SK-N-SH (cell line): Measurements from ENCODE around the gene ERH. TPM values are rescaled to one million over a fixed set of nuclear protein-coding genes. Genes with fewer than 3 reads are reported as not detected.

Experiments used
- CTCF ChIA-PET: fragments of 300-600, 350-600 bp; formaldehyde crosslinking; extraction: SDS; loops from one replicate; lab custom pipeline; 2021; lab: Yijun Ruan, JAX
- POLR2A ChIA-PET: fragments of 350-600 bp; sonication (Branson Sonifier 250); formaldehyde crosslinking; extraction: SDS; loops from one replicate; lab custom pipeline; 2020; ENCODE audit warnings: antibody characterized with exemption, inconsistent platforms; lab: Yijun Ruan, JAX
- DNase-seq: peaks from one replicate; pipeline ENCODE4 v3.0.0; 2012
- H2AFZ ChIP-seq: fragments of 200-600 bp; sonication (generic); 2 replicates; pipeline ENCODE4 v1.8.1; 2016; ENCODE audit warnings: antibody characterized with exemption, mild to moderate bottlenecking, low read depth
- H3F3A ChIP-seq: fragments of 200-600 bp; sonication (generic); replicated peaks from 2 replicates; pipeline ENCODE3; 2016; ENCODE audit warnings: antibody characterized with exemption, mild to moderate bottlenecking; ENCODE audit not compliant: insufficient read depth
- H3K27ac ChIP-seq, 2 experiments: fragments of 200-500 bp in 1 of 2; fragments of 200-600 bp in 1 of 2; sonication (Bioruptor generic) in 1 of 2; sonication (generic), shearing (Covaris generic) in 1 of 2; 2 replicates each; pipeline versions ENCODE4 v1.5.1 to v1.6.1; 2014 to 2016; ENCODE audit warnings: low read depth in 2 of 2, inconsistent platforms in 1 of 2, low read length in 1 of 2, mild to moderate bottlenecking in 1 of 2, mixed read lengths in 1 of 2
- H3K27me3 ChIP-seq: fragments of 200-600 bp; sonication (generic), shearing (Covaris generic); 2 replicates; pipeline ENCODE4 v1.6.1; 2016; ENCODE audit warnings: mixed run types; ENCODE audit not compliant: insufficient read depth
- H3K36me3 ChIP-seq, 2 experiments: fragments of 200-500 bp in 1 of 2; fragments of 200-600 bp in 1 of 2; sonication (Bioruptor generic) in 1 of 2; sonication (generic) in 1 of 2; replicated peaks in 1 of 2; 2 replicates each; pipeline versions ENCODE3 to v1.5.1; 2014 to 2016; ENCODE audit warnings: low read length in 1 of 2, mild to moderate bottlenecking in 1 of 2; ENCODE audit not compliant: insufficient read depth in 2 of 2, control insufficient read depth in 1 of 2
- H3K4me1 ChIP-seq, 2 experiments: fragments of 200-500 bp in 1 of 2; fragments of 200-600 bp in 1 of 2; sonication (Bioruptor generic) in 1 of 2; sonication (generic), shearing (Covaris generic) in 1 of 2; 2 replicates each; pipeline versions ENCODE4 v1.5.1 to v1.6.1; 2014 to 2016; ENCODE audit warnings: low read depth in 1 of 2, low read length in 1 of 2, mixed run types in 1 of 2; ENCODE audit not compliant: insufficient read depth in 2 of 2, control insufficient read depth in 1 of 2
- H3K4me2 ChIP-seq: fragments of 200-600 bp; sonication (generic), shearing (Covaris generic); 2 replicates; pipeline ENCODE4 v1.6.1; 2017; ENCODE audit warnings: mixed run types
- H3K4me3 ChIP-seq, 2 experiments: fragments of 200-500 bp in 1 of 2; fragments of 200-600 bp in 1 of 2; sonication (Bioruptor generic) in 1 of 2; sonication (generic), shearing (Covaris generic) in 1 of 2; 2 replicates each; pipeline versions ENCODE4 v1.5.1 to v1.8.1; 2014 to 2016; ENCODE audit warnings: low read depth in 2 of 2, inconsistent platforms in 1 of 2, low read length in 1 of 2, mild to moderate bottlenecking in 1 of 2, mixed read lengths in 1 of 2, moderate library complexity in 1 of 2
- H3K79me2 ChIP-seq: fragments of 200-600 bp; sonication (generic); 2 replicates; pipeline ENCODE4 v1.8.1; 2017; ENCODE audit warnings: mild to moderate bottlenecking; ENCODE audit not compliant: insufficient read depth
- H3K9ac ChIP-seq: fragments of 200-600 bp; sonication (generic); 2 replicates; pipeline ENCODE4 v1.6.1; 2017; ENCODE audit warnings: mixed run types
- H3K9me2 ChIP-seq: fragments of 200-600 bp; sonication (generic); 2 replicates; pipeline ENCODE4 v1.6.1; 2017; ENCODE audit warnings: mixed run types
- H3K9me3 ChIP-seq: fragments of 200-600 bp; sonication (generic); 2 replicates; pipeline ENCODE4 v1.6.1; 2017; ENCODE audit warnings: mixed run types, mild to moderate bottlenecking, moderate library complexity
- H4K20me1 ChIP-seq: fragments of 200-600 bp; sonication (generic); 2 replicates; pipeline ENCODE4 v1.6.1; 2017; ENCODE audit warnings: mild to moderate bottlenecking, mixed run types; ENCODE audit not compliant: insufficient read depth
- CHD2 ChIP-seq: fragments of 150-350 bp; IDR thresholded peaks from 2 replicates; pipeline ENCODE4 v1.6.1; 2018; ENCODE audit warnings: low read length; ENCODE audit not compliant: partially characterized antibody
- ELF1 ChIP-seq: IDR thresholded peaks from 2 replicates; pipeline ENCODE4 v1.4.0; 2012
- EP300 ChIP-seq, 2 experiments: IDR thresholded peaks; 2 replicates each; pipeline versions ENCODE4 v1.4.0 to v1.6.1; 2012; ENCODE audit warnings: borderline replicate concordance in 1 of 2, low read depth in 1 of 2, low read length in 1 of 2
- EZH2phosphoT487 ChIP-seq: fragments of 200-600 bp; sonication (generic); IDR thresholded peaks from 2 replicates; pipeline ENCODE4 v1.6.1; 2017; ENCODE audit warnings: low read depth, mixed run types, mild to moderate bottlenecking, antibody characterized with exemption, moderate library complexity, borderline replicate concordance
- FOXJ3 ChIP-seq: sonication (generic); formaldehyde crosslinking; IDR thresholded peaks from 2 replicates; pipeline ENCODE4 v1.5.1; 2020; ENCODE audit warnings: mild to moderate bottlenecking, missing genetic modification reagents
- FOXM1 ChIP-seq: IDR thresholded peaks from 2 replicates; pipeline ENCODE4 v1.4.0; 2012; ENCODE audit warnings: low read depth, mild to moderate bottlenecking
- GATA2 ChIP-seq: sonication (generic); formaldehyde crosslinking; IDR thresholded peaks from 2 replicates; pipeline ENCODE4 v1.5.0; 2020; ENCODE audit warnings: mild to moderate bottlenecking, missing genetic modification reagents
- MXI1 ChIP-seq: IDR thresholded peaks from 2 replicates; pipeline ENCODE4 v1.6.1; 2012; ENCODE audit warnings: mild to moderate bottlenecking, low read depth, low read length, improper control_type of control experiment
- NFIC ChIP-seq: IDR thresholded peaks from 2 replicates; pipeline ENCODE4 v1.4.0; 2012; ENCODE audit warnings: borderline replicate concordance
- POLR2AphosphoS5 ChIP-seq: IDR thresholded peaks from 2 replicates; pipeline ENCODE4 v1.6.1; 2012; ENCODE audit warnings: low read depth, low read length
- RAD21 ChIP-seq: IDR thresholded peaks from 2 replicates; pipeline ENCODE4 v1.6.1; 2012; ENCODE audit warnings: mild to moderate bottlenecking, low read length
- RCOR1 ChIP-seq: fragments of 150-350 bp; IDR thresholded peaks from 2 replicates; pipeline ENCODE4 v1.6.1; 2017; ENCODE audit warnings: antibody characterized with exemption, low read length
- TCF12 ChIP-seq: IDR thresholded peaks from 2 replicates; pipeline ENCODE4 v1.4.0; 2012
- YY1 ChIP-seq: IDR thresholded peaks from 2 replicates; pipeline ENCODE4 v1.4.0; 2012; ENCODE audit warnings: low read depth, mild to moderate bottlenecking
- WGBS: methylation state at CpG from one replicate; pipeline ENCODE4 v1.1.6; 2017; ENCODE audit warnings: low lambda C conversion rate; 5-methylcytosine and 5-hydroxymethylcytosine counted together
- polyA plus RNA-seq, 3 experiments: library from polyadenylated mRNA; depleted of rRNA; stranded (reverse); fragments of >200 nt; gene quantifications; 2 replicates each; pipeline ENCODE4 v1.2.3, GENCODE V29; 2012
- TF ChIP-seq, protein P1 (sequence below): IDR thresholded peaks from 2 replicates; pipeline ENCODE4 v1.4.0; 2012; ENCODE audit warnings: low read depth, borderline replicate concordance
- TF ChIP-seq, protein P2 (sequence below): fragments of 150-350 bp; IDR thresholded peaks from 2 replicates; pipeline ENCODE4 v1.6.1; 2017; ENCODE audit warnings: antibody characterized with exemption, low read length, low read depth, borderline replicate concordance
- TF ChIP-seq, protein P3 (sequence below): IDR thresholded peaks from 2 replicates; pipeline ENCODE4; 2012
- TF ChIP-seq, protein P4 (sequence below): IDR thresholded peaks from 2 replicates; pipeline ENCODE4 v1.4.0; 2012; ENCODE audit warnings: low read depth

ERH gene
- polyA plus RNA-seq, 1 of the 3 experiments (the other 2 are of a cell fraction) = 186 TPM

DNA sequence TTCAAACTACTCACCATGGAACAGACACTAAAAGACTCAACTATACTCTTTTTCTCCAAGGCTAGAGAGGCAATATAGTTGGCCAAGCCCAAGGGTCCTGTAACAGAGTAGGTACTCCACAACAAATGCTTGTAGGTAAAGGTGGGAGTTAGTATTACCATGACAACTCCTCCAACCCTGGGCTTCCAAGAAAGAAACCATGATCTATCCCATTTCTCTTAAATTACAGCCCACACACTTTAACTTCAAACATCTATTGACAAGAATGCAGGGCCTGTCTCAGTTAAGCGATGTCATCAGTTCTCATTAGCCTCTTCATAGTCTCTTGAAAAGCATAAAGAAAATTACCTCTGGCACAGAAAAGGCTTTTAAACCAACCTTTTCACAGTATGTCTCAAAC is 25.0 kb downstream of the ERH start:
- Histone ChIP-seq H3K4me2 (no peak overlapping the region), H3K36me3 (peaks cover 23 to 30% of the 10 kb centered on the region in 2 experiments), H3K27me3 (no peaks in the 10 kb centered on the region), H4K20me1 (no peaks in the 10 kb centered on the region), H3K9ac (no peak overlapping the region), H3K79me2 (no peaks in the 10 kb centered on the region), H3K4me1 (no peaks in the 10 kb centered on the region), H3K9me3 (no peaks in the 10 kb centered on the region), H3K4me3 (no peak overlapping the region), H2AFZ (no peak overlapping the region), H3K27ac (no peak overlapping the region), H3K9me2 (no peaks in the 10 kb centered on the region), H3F3A (peaks cover 6% of the 10 kb centered on the region)
- no peak for DNase-seq
- 0% methylated on average over 1 of the region's 1 CpG for WGBS
- CTCF ChIA-PET = no interaction called here
- POLR2A ChIA-PET = no interaction called here
- TF ChIP-seq, protein P1, sequence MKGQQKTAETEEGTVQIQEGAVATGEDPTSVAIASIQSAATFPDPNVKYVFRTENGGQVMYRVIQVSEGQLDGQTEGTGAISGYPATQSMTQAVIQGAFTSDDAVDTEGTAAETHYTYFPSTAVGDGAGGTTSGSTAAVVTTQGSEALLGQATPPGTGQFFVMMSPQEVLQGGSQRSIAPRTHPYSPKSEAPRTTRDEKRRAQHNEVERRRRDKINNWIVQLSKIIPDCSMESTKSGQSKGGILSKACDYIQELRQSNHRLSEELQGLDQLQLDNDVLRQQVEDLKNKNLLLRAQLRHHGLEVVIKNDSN = no peak
- no peak for TF ChIP-seq EP300 (IDR thresholded peaks at IDR 0.05; ENCODE audit: borderline replicate concordance in 1 of 2, low read depth in 1 of 2, low read length in 1 of 2)
- no peak for TF ChIP-seq MXI1
- no peak for TF ChIP-seq TCF12
- no peak for TF ChIP-seq NFIC
- TF ChIP-seq, protein P2, sequence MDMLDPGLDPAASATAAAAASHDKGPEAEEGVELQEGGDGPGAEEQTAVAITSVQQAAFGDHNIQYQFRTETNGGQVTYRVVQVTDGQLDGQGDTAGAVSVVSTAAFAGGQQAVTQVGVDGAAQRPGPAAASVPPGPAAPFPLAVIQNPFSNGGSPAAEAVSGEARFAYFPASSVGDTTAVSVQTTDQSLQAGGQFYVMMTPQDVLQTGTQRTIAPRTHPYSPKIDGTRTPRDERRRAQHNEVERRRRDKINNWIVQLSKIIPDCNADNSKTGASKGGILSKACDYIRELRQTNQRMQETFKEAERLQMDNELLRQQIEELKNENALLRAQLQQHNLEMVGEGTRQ = no peak
- no peak for TF ChIP-seq ELF1
- TF ChIP-seq RCOR1 = no peak
- TF ChIP-seq YY1 = no peak
- no peak for TF ChIP-seq EZH2phosphoT487
- TF ChIP-seq FOXM1 = no peak
- no peak for TF ChIP-seq CHD2
- TF ChIP-seq RAD21 = no peak

DNA sequence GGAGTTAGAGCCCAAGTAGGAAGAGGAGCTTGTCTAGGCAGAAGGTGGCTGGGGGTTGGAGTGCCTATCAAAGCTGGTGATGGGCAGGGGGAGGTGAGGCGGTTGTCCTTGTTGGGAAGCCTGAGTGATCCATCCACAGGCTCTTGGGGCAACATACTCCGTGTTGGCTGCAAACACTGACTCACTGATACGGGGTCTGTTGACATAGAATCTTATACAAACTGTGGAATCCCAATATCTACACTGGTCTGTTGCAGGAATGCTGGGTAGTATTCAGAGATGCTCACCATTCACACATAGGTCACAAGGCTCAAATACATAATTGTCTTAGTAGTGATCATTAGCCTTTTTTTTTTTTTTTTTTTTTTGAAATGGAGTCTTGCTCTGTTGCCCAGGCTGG is 26.0 kb downstream of the ERH start:
- DNase-seq = no peak
- no peak overlapping the region for H2AFZ ChIP-seq
- H3K4me3 ChIP-seq = no peak overlapping the region
- H3K4me2 ChIP-seq = no peak overlapping the region
- H3K9ac ChIP-seq = no peak overlapping the region
- TF ChIP-seq, protein P3, sequence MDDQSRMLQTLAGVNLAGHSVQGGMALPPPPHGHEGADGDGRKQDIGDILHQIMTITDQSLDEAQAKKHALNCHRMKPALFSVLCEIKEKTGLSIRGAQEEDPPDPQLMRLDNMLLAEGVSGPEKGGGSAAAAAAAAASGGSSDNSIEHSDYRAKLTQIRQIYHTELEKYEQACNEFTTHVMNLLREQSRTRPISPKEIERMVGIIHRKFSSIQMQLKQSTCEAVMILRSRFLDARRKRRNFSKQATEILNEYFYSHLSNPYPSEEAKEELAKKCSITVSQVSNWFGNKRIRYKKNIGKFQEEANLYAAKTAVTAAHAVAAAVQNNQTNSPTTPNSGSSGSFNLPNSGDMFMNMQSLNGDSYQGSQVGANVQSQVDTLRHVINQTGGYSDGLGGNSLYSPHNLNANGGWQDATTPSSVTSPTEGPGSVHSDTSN = no peak
- TF ChIP-seq GATA2 (CRISPR knock-in tag) (no peak), POLR2AphosphoS5 (no peak), MXI1 (no peak), TCF12 (no peak), FOXJ3 (CRISPR knock-in tag) (no peak)
- TF ChIP-seq, protein P4, sequence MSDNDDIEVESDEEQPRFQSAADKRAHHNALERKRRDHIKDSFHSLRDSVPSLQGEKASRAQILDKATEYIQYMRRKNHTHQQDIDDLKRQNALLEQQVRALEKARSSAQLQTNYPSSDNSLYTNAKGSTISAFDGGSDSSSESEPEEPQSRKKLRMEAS = no peak
- TF ChIP-seq, protein P2 = no peak
- H4K20me1 ChIP-seq = no peaks in the 10 kb centered on the region
- H3K36me3 ChIP-seq = peaks cover 20 to 23% of the 10 kb centered on the region in 2 experiments
- no peak overlapping the region for H3K27ac ChIP-seq
- no peaks in the 10 kb centered on the region for H3K9me3 ChIP-seq
- no peaks in the 10 kb centered on the region for H3K4me1 ChIP-seq
- peaks cover 6% of the 10 kb centered on the region for H3F3A ChIP-seq
- CTCF ChIA-PET = interaction anchor here (0.7 kb wide), 1 partner anchor 82 kb away, joined by 3 read pairs; no protein-coding TSS in a partner anchor
- no peaks in the 10 kb centered on the region for H3K9me2 ChIP-seq
- POLR2A ChIA-PET = no interaction called here
- WGBS = 96% methylated on average over 3 of the region's 3 CpGs
- H3K79me2 ChIP-seq = no peaks in the 10 kb centered on the region
- no peaks in the 10 kb centered on the region for H3K27me3 ChIP-seq
